Panc1 (cell line): Measurements from ENCODE around the gene VAT1L. TPM values are rescaled to one million over a fixed set of nuclear protein-coding genes. Genes with fewer than 3 reads are reported as not detected.

ENCODE experiments used
- ATAC-seq: fragments of 200-7000 bp; cut with Tn5 transposase; 2 replicates; pipeline ENCODE4 v1.9.1; 2020; ENCODE audit warnings: mild to moderate bottlenecking, moderate library complexity
- BruUV-seq: library from RNA; stranded (reverse); fragments of 400-500 nt; replicated peaks from 2 replicates; lab custom pipeline; 2021; lab: Mats Ljungman, UMichigan
- CTCF ChIA-PET: fragments of 300-600 bp; sonication (Branson Sonifier 250); formaldehyde crosslinking; loops from one replicate; lab custom pipeline; 2022; ENCODE audit warnings: antibody characterized with exemption; lab: Charles Lee
- POLR2A ChIA-PET: fragments of 300-600 bp; sonication (Branson Sonifier 250); formaldehyde crosslinking; loops from one replicate; lab custom pipeline; 2022; ENCODE audit warnings: antibody characterized with exemption; lab: Charles Lee
- DNase-seq: peaks from one replicate; pipeline ENCODE4 v3.0.0-alpha.2; 2010; ENCODE audit warnings: low read depth, low spot score
- H3K27ac ChIP-seq: 2 replicates; pipeline ENCODE4 v1.5.1; 2011; ENCODE audit warnings: mild to moderate bottlenecking, low read length, inconsistent platforms
- H3K27me3 ChIP-seq: fragments of 200-500 bp; sonication (Bioruptor generic); 2 replicates; pipeline ENCODE4 v1.6.0; 2014; ENCODE audit warnings: low read length, inconsistent platforms; ENCODE audit not compliant: control insufficient read depth, insufficient read depth
- H3K36me3 ChIP-seq: fragments of 200-500 bp; sonication (Bioruptor generic); 2 replicates; pipeline ENCODE4 v1.5.1; 2014; ENCODE audit warnings: inconsistent platforms, mild to moderate bottlenecking, low read length, moderate library complexity; ENCODE audit not compliant: control insufficient read depth, insufficient read depth
- H3K4me1 ChIP-seq: 2 replicates; pipeline ENCODE4 v1.5.1; 2011; ENCODE audit warnings: inconsistent platforms, mild to moderate bottlenecking, low read length, moderate library complexity; ENCODE audit not compliant: control insufficient read depth, insufficient read depth
- H3K4me3 ChIP-seq, 2 experiments: 2 replicates each; pipeline ENCODE4 v1.5.1; 2011 to 2012; ENCODE audit warnings: low read depth in 2 of 2, low read length in 2 of 2, mild to moderate bottlenecking in 2 of 2, inconsistent platforms in 1 of 2, moderate library complexity in 1 of 2
- H3K9me3 ChIP-seq: fragments of 200-500 bp; sonication (Bioruptor generic); 2 replicates; pipeline ENCODE4 v1.5.1; 2014; ENCODE audit warnings: low read depth, mild to moderate bottlenecking, inconsistent platforms, low read length, moderate library complexity; ENCODE audit not compliant: control insufficient read depth, insufficient read depth
- CTCF ChIP-seq: fragments of 450-650 bp; IDR thresholded peaks from 2 replicates; pipeline ENCODE4 v1.5.1; 2017; ENCODE audit warnings: mild to moderate bottlenecking
- POLR2AphosphoS5 ChIP-seq: IDR thresholded peaks from 2 replicates; pipeline ENCODE4 v1.6.1; 2012; ENCODE audit warnings: mild to moderate bottlenecking, low read depth, low read length, moderate library complexity
- REST ChIP-seq, 2 experiments: IDR thresholded peaks; 2 replicates each; pipeline ENCODE4 v1.6.1; 2011 to 2012; ENCODE audit warnings: low read depth in 2 of 2, control low read depth in 1 of 2, low read length in 1 of 2, mild to moderate bottlenecking in 1 of 2, moderate library complexity in 1 of 2; ENCODE audit not compliant: insufficient read depth in 1 of 2
- SIN3A ChIP-seq: IDR thresholded peaks from 2 replicates; pipeline ENCODE4 v1.6.1; 2012; ENCODE audit warnings: low read depth, mild to moderate bottlenecking, low read length, moderate library complexity, borderline replicate concordance; ENCODE audit not compliant: insufficient read depth
- TCF7L2 ChIP-seq: IDR thresholded peaks from 2 replicates; pipeline ENCODE4 v1.6.1; 2011; ENCODE audit warnings: mild to moderate bottlenecking, low read depth, low read length, inconsistent platforms
- in situ Hi-C: cut with HindIII; loops from 2 replicates; pipeline ENCODE4 v1.10.0; 2016; ENCODE audit warnings: low sequenced_read_pairs, low pct_unique_long_range_greater_than_20kb
- intact Hi-C: fragments of 100-400 bp; cut with micrococcal nuclease; formaldehyde crosslinking; loops from one replicate; pipeline ENCODE4 v1.10.0; 2022; ENCODE audit not compliant: unreplicated experiment
- total RNA-seq: library from RNA; stranded (reverse); gene quantifications from one replicate; pipeline ENCODE4 v1.2.1, GENCODE V29; 2021; ENCODE audit not compliant: unreplicated experiment

Gene VAT1L
- total RNA-seq, 1 experiment from 2014 or later: not detected

GRCh38 chr16:77745972-77746371, 42.4 kb upstream of the VAT1L start:
- no peak for ATAC-seq
- no peak for DNase-seq
- TF ChIP-seq TCF7L2 (no peak), SIN3A (no peak)
- H3K27ac ChIP-seq: no peak overlapping the region
- BruUV-seq: no TSS peak
- H3K9me3 ChIP-seq: no peaks in the 10 kb centered on the region
- POLR2A ChIA-PET: no interaction called here
- intact Hi-C loops (no loop called here), in situ Hi-C loops (no loop called here)
- H3K36me3 ChIP-seq: no peaks in the 10 kb centered on the region
- CTCF ChIA-PET: no interaction called here
- no peaks in the 10 kb centered on the region for H3K4me1 ChIP-seq
- no peaks in the 10 kb centered on the region for H3K27me3 ChIP-seq
- no peak overlapping the region for H3K4me3 ChIP-seq

DNA sequence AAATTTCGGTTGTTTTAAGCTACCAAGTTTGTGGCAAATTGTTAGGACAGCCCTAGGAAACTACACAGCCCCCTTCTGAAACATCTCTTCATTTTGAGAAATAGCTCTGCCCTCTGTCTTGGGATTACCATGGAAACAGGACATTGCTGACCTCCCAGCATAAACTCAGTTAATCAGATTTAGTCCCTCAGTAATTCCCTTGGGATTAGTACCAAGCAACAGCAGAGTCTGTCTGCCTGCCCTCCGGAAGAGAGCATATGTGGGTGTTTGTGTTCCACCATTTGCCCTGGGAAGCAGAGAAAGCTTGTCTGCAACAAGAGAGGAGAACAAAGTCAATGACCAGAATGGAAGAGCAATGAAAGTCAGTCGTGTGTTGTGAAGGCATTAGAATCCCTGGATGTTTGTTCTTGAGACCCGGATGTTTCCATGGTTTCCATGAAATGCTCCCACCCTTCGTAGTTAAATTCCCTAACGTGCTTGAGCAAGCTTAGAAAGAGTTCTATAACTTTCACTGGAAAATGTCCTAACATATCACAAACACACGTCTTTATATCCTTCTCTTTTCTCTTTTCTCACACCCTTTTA, 39.9 kb upstream of the VAT1L start:
- no TSS peak for BruUV-seq
- in situ Hi-C loops (no loop called here), intact Hi-C loops (no loop called here)
- no peaks in the 10 kb centered on the region for H3K27me3 ChIP-seq
- no peak for DNase-seq
- TF ChIP-seq POLR2AphosphoS5 (no peak), CTCF (no peak), REST (IDR thresholded peaks at IDR 0.05; ENCODE audit: insufficient read depth in 1 of 2, low read depth in 2 of 2, low read length in 1 of 2) (no peak), TCF7L2 (no peak), SIN3A (no peak)
- no peaks in the 10 kb centered on the region for H3K9me3 ChIP-seq
- no peaks in the 10 kb centered on the region for H3K36me3 ChIP-seq
- ChIA-PET POLR2A (no interaction called here), CTCF (no interaction called here)
- no peak overlapping the region for H3K27ac ChIP-seq
- ATAC-seq: no peak
- H3K4me3 ChIP-seq: no peak overlapping the region
- H3K4me1 ChIP-seq: no peaks in the 10 kb centered on the region

- POLR2A ChIA-PET: no interaction called here
- H3K27ac ChIP-seq: no peak overlapping the region
- CTCF ChIA-PET: no interaction called here
- no peak for ATAC-seq
- DNase-seq: no peak
- TF ChIP-seq POLR2AphosphoS5 (no peak), REST (IDR thresholded peaks at IDR 0.05; ENCODE audit: insufficient read depth in 1 of 2, low read depth in 2 of 2, low read length in 1 of 2) (no peak), SIN3A (no peak), CTCF (no peak), TCF7L2 (no peak)
- intact Hi-C loops (no loop called here), in situ Hi-C loops (no loop called here)
- no peaks in the 10 kb centered on the region for H3K4me1 ChIP-seq
- no peak overlapping the region for H3K4me3 ChIP-seq
- H3K36me3 ChIP-seq: no peaks in the 10 kb centered on the region
- no peaks in the 10 kb centered on the region for H3K9me3 ChIP-seq
- H3K27me3 ChIP-seq: no peaks in the 10 kb centered on the region
- no TSS peak for BruUV-seq
Measured at GRCh38 chr16:77749415-77749814, 38.9 kb upstream of the VAT1L start.
